NCI-H69 (cell line): ENCODE data around the gene FMR1.

Source experiments
- DNase-seq: peaks from one replicate; lab custom pipeline; 2025; lab: John Stamatoyannopoulos, UW

The FMR1 gene

GRCh38 chrX:147911192-147912022, at the start of gene FMR1:
Gene FMR1, plus strand, starts transcription at chrX:147911919. Its CDS starts 261 bp downstream, at chrX:147912180.
- peak; percentile 96 for DNase-seq

GRCh38 chrX:147875866-147876596, 35.7 kb upstream of the FMR1 start:
- DNase-seq, result no peak

GRCh38 chrX:147876849-147877646, 34.7 kb upstream of the FMR1 start:
- no peak for DNase-seq

- peak; percentile 0 for DNase-seq
These were observed 34.0 kb upstream of the FMR1 start for GRCh38 chrX:147877726-147878125.

GRCh38 chrX:147884958-147885357, 26.8 kb upstream of the FMR1 start:
- DNase-seq, result peak; percentile 9

- DNase-seq, result no peak
These were observed 21.0 kb upstream of the FMR1 start for GRCh38 chrX:147890756-147891155.

- DNase-seq, result no peak
These were observed 19.8 kb upstream of the FMR1 start for GRCh38 chrX:147891896-147892295.

GRCh38 chrX:147893741-147894140, 18.0 kb upstream of the FMR1 start:
- DNase-seq, result no peak

- no peak for DNase-seq
These were observed 17.3 kb upstream of the FMR1 start for GRCh38 chrX:147894366-147894963.

- DNase-seq, result no peak
These were observed 14.6 kb upstream of the FMR1 start for GRCh38 chrX:147897117-147897516.

GRCh38 chrX:147898951-147899350, 12.8 kb upstream of the FMR1 start:
- no peak for DNase-seq

- peak; percentile 83 for DNase-seq
These were observed 12.2 kb upstream of the FMR1 start for GRCh38 chrX:147899379-147900114.

GRCh38 chrX:147900349-147900748, 11.4 kb upstream of the FMR1 start:
- peak; percentile 6 for DNase-seq

- no peak for DNase-seq
These were observed 10.1 kb upstream of the FMR1 start for GRCh38 chrX:147901461-147902126.

- DNase-seq, result no peak
These were observed 9.4 kb upstream of the FMR1 start for GRCh38 chrX:147902270-147902669.

GRCh38 chrX:147908106-147908505, 3.6 kb upstream of the FMR1 start:
- no peak for DNase-seq

GRCh38 chrX:147910607-147911006, 1.1 kb upstream of the FMR1 start:
- DNase-seq, result peak; percentile 43

- DNase-seq, result peak; percentile 69
These were observed 528 bp downstream of the FMR1 start for GRCh38 chrX:147912093-147912801.

GRCh38 chrX:147913570-147913969, 1.9 kb downstream of the FMR1 start:
- no peak for DNase-seq

- no peak for DNase-seq
These were observed 2.9 kb downstream of the FMR1 start for GRCh38 chrX:147914591-147914990.
